OCI-LY7 (cell line): Measurements from ENCODE around the gene COL16A1. TPM values are rescaled to one million over a fixed set of nuclear protein-coding genes. Genes with fewer than 3 reads are reported as not detected.

ENCODE experiments used
- BruUV-seq: library from RNA; stranded (reverse); fragments of 400-500 nt; replicated peaks from 2 replicates; lab custom pipeline; 2021; lab: Mats Ljungman, UMichigan
- CTCF ChIA-PET: fragments of 300-600 bp; sonication (Branson Sonifier 250); formaldehyde crosslinking; loops from one replicate; lab custom pipeline; 2022; ENCODE audit warnings: antibody characterized with exemption; ENCODE audit not compliant: unreplicated experiment; lab: Charles Lee
- POLR2A ChIA-PET: fragments of 300-600 bp; sonication (Branson Sonifier 250); formaldehyde crosslinking; loops from one replicate; lab custom pipeline; 2022; ENCODE audit warnings: antibody characterized with exemption; lab: Charles Lee
- DNase-seq: peaks from one replicate; pipeline ENCODE4 v3.0.0-alpha.2; 2015; ENCODE audit warnings: low spot score
- H2AFZ ChIP-seq: fragments of 200-600 bp; sonication (generic), shearing (Covaris generic); 2 replicates; pipeline ENCODE4 v1.6.1; 2014; ENCODE audit warnings: mild to moderate bottlenecking, antibody characterized with exemption, low read length, moderate library complexity
- H3K27ac ChIP-seq: fragments of 200-600 bp; sonication (generic); 2 replicates; pipeline ENCODE4 v1.5.1; 2014; ENCODE audit warnings: mixed run types, low read depth, mild to moderate bottlenecking, moderate library complexity, low read length, inconsistent platforms; ENCODE audit not compliant: poor library complexity, severe bottlenecking
- H3K36me3 ChIP-seq: fragments of 200-600 bp; sonication (generic); 2 replicates; pipeline ENCODE4 v1.6.1; 2014; ENCODE audit warnings: mild to moderate bottlenecking, antibody characterized with exemption, low read length, moderate library complexity, mixed read lengths; ENCODE audit not compliant: insufficient read depth
- H3K4me1 ChIP-seq: fragments of 200-600 bp; sonication (generic); 2 replicates; pipeline ENCODE4 v1.5.1; 2014; ENCODE audit warnings: mild to moderate bottlenecking, low read length; ENCODE audit not compliant: insufficient read depth, poor library complexity, severe bottlenecking
- H3K4me2 ChIP-seq: fragments of 200-600 bp; sonication (generic); 2 replicates; pipeline ENCODE4 v1.6.1; 2014; ENCODE audit warnings: mild to moderate bottlenecking, low read length
- H3K4me3 ChIP-seq: fragments of 200-600 bp; sonication (generic); 2 replicates; pipeline ENCODE4 v1.5.1; 2014; ENCODE audit warnings: mild to moderate bottlenecking, low read depth, low read length; ENCODE audit not compliant: poor library complexity, severe bottlenecking
- H3K79me2 ChIP-seq: fragments of 200-600 bp; sonication (generic); 2 replicates; pipeline ENCODE4 v1.6.1; 2016; ENCODE audit warnings: low read depth, mild to moderate bottlenecking, low read length, moderate library complexity, mixed read lengths; ENCODE audit not compliant: insufficient read depth
- H3K9me2 ChIP-seq: fragments of 200-600 bp; sonication (generic); 2 replicates; pipeline ENCODE4 v1.6.1; 2016; ENCODE audit warnings: mild to moderate bottlenecking, low read length, mixed read lengths; ENCODE audit not compliant: insufficient read depth
- H3K9me3 ChIP-seq: fragments of 200-600 bp; sonication (generic); 2 replicates; pipeline ENCODE4 v1.6.1; 2014; ENCODE audit warnings: mild to moderate bottlenecking, mixed run types, low read length, mixed read lengths
- H4K20me1 ChIP-seq: fragments of 200-600 bp; sonication (generic); 2 replicates; pipeline ENCODE4 v1.6.1; 2014; ENCODE audit warnings: mild to moderate bottlenecking, antibody characterized with exemption, low read length, moderate library complexity, mixed read lengths; ENCODE audit not compliant: insufficient read depth
- CTCF ChIP-seq: fragments of 200-600 bp; sonication (generic); conservative IDR thresholded peaks from 2 replicates; pipeline ENCODE4 v1.5.1; 2014; ENCODE audit warnings: mild to moderate bottlenecking, antibody characterized with exemption, low read length, moderate library complexity, mixed read lengths
- EZH2phosphoT487 ChIP-seq: fragments of 200-600 bp; sonication (generic); IDR thresholded peaks from 2 replicates; pipeline ENCODE4 v1.6.1; 2018; ENCODE audit warnings: low read depth, borderline replicate concordance, mild to moderate bottlenecking, mixed run types, antibody characterized with exemption, low read length, moderate library complexity, mixed read lengths
- intact Hi-C: fragments of 100-400 bp; cut with micrococcal nuclease; formaldehyde crosslinking; loops from one replicate; pipeline ENCODE4 v1.10.0; 2022; ENCODE audit not compliant: unreplicated experiment
- total RNA-seq, 2 experiments: library from RNA; depleted of rRNA in 1 of 2; stranded (reverse); fragments of >200 nt in 1 of 2; shearing (Covaris generic) in 1 of 2; gene quantifications; 2 replicates each; pipeline ENCODE4 v1.2.3, GENCODE V29; 2014 to 2022

Gene COL16A1
- total RNA-seq, 2 experiments from 2014 or later: not detected

GRCh38 chr1:31671147-31671546 lies 32.7 kb downstream of the COL16A1 start:
- H3K9me2 ChIP-seq: no peaks in the 10 kb centered on the region
- H4K20me1 ChIP-seq: no peaks in the 10 kb centered on the region
- no peaks in the 10 kb centered on the region for H3K9me3 ChIP-seq
- no peaks in the 10 kb centered on the region for H3K4me1 ChIP-seq
- intact Hi-C loops: no loop called here
- no peak overlapping the region for H3K27ac ChIP-seq
- H3K79me2 ChIP-seq: no peaks in the 10 kb centered on the region
- TF ChIP-seq CTCF (no peak), EZH2phosphoT487 (no peak)
- POLR2A ChIA-PET: interaction anchor here (0.6 kb wide), 1 partner anchor 538 kb away, joined by 5 read pairs; no protein-coding TSS in a partner anchor
- DNase-seq: no peak
- H3K36me3 ChIP-seq: no peaks in the 10 kb centered on the region
- no TSS peak for BruUV-seq
- CTCF ChIA-PET: no interaction called here
- no peak overlapping the region for H3K4me3 ChIP-seq
- no peak overlapping the region for H3K4me2 ChIP-seq
- no peak overlapping the region for H2AFZ ChIP-seq

- Histone ChIP-seq H3K79me2 (no peaks in the 10 kb centered on the region), H3K36me3 (no peaks in the 10 kb centered on the region), H3K27ac (no peak overlapping the region), H3K4me1 (no peaks in the 10 kb centered on the region), H3K4me2 (no peak overlapping the region), H2AFZ (no peak overlapping the region), H3K9me2 (no peaks in the 10 kb centered on the region), H4K20me1 (no peaks in the 10 kb centered on the region), H3K9me3 (no peaks in the 10 kb centered on the region), H3K4me3 (no peak overlapping the region)
- intact Hi-C loops: no loop called here
- ChIA-PET CTCF (no interaction called here), POLR2A (no interaction called here)
- DNase-seq: no peak
- no peak for TF ChIP-seq CTCF
- no peak for TF ChIP-seq EZH2phosphoT487
- no TSS peak for BruUV-seq
These were observed 33.2 kb downstream of the COL16A1 start for GRCh38 chr1:31670593-31670964.

GRCh38 chr1:31669786-31670592 lies 33.8 kb downstream of the COL16A1 start:
- no peak overlapping the region for H3K4me2 ChIP-seq
- intact Hi-C loops: no loop called here
- no peak overlapping the region for H2AFZ ChIP-seq
- H3K9me3 ChIP-seq: no peaks in the 10 kb centered on the region
- TF ChIP-seq EZH2phosphoT487: no peak
- peak; percentile 39 for TF ChIP-seq CTCF
- no peaks in the 10 kb centered on the region for H3K4me1 ChIP-seq
- no peak overlapping the region for H3K27ac ChIP-seq
- no peaks in the 10 kb centered on the region for H3K79me2 ChIP-seq
- H3K4me3 ChIP-seq: no peak overlapping the region
- no TSS peak for BruUV-seq
- no peaks in the 10 kb centered on the region for H3K36me3 ChIP-seq
- H4K20me1 ChIP-seq: no peaks in the 10 kb centered on the region
- peak; percentile 16 for DNase-seq
- no peaks in the 10 kb centered on the region for H3K9me2 ChIP-seq
- CTCF ChIA-PET: interaction anchor here (0.7 kb wide), 1 partner anchor 76 kb away, joined by 3 read pairs; no protein-coding TSS in a partner anchor
- POLR2A ChIA-PET: no interaction called here
